HepG2 (cell line): ENCODE measurements around the gene COL9A3. TPM values are rescaled to one million over a fixed set of nuclear protein-coding genes. Genes with fewer than 3 reads are reported as not detected.

Experiments used
- AGO1 ChIP-seq: fragments of 200-400 bp; formaldehyde crosslinking; IDR thresholded peaks from 2 replicates; pipeline ENCODE4 v1.6.1; 2017; ENCODE audit warnings: mild to moderate bottlenecking, low read depth, low read length, moderate library complexity; ENCODE audit not compliant: poor library complexity, severe bottlenecking
- ARHGAP35 ChIP-seq: sonication (generic); formaldehyde crosslinking; IDR thresholded peaks from 2 replicates; pipeline ENCODE4 v1.9.0; 2022; ENCODE audit warnings: mild to moderate bottlenecking, inconsistent platforms, moderate library complexity, missing genetic modification reagents, borderline replicate concordance
- ARNT ChIP-seq: fragments of 450-650 bp; IDR thresholded peaks from 2 replicates; pipeline ENCODE4 v1.6.1; 2017
- CBX2 ChIP-seq, 2 experiments: fragments of 200-600 bp in 1 of 2; sonication (generic); formaldehyde crosslinking in 1 of 2; IDR thresholded peaks; 2 replicates each; pipeline versions ENCODE4 v1.7.0 to v1.8.1; 2018 to 2022; ENCODE audit warnings: low read depth in 2 of 2, low read length in 1 of 2, mild to moderate bottlenecking in 1 of 2, missing genetic modification reagents in 1 of 2
- IRF2 ChIP-seq: IDR thresholded peaks from 2 replicates; pipeline ENCODE4 v1.6.1; 2018; ENCODE audit warnings: missing genetic modification reagents, missing compliant biosample characterization
- MLX ChIP-seq: IDR thresholded peaks from 2 replicates; pipeline ENCODE4 v1.6.1; 2016
- MTF1 ChIP-seq: sonication (generic); formaldehyde crosslinking; IDR thresholded peaks from 2 replicates; pipeline ENCODE4 v1.5.0; 2020; ENCODE audit warnings: missing genetic modification reagents
- NONO ChIP-seq, 2 experiments: fragments of 450-650 bp in 1 of 2; sonication (generic) in 1 of 2; formaldehyde crosslinking in 1 of 2; IDR thresholded peaks in 1 of 2; conservative IDR thresholded peaks in 1 of 2; 2 replicates each; pipeline versions ENCODE4 v1.6.1 to v1.8.0; 2017 to 2022; ENCODE audit warnings: mild to moderate bottlenecking in 1 of 2, missing genetic modification reagents in 1 of 2, moderate library complexity in 1 of 2
- NR1H2 ChIP-seq: sonication (generic); formaldehyde crosslinking; IDR thresholded peaks from 2 replicates; pipeline ENCODE4 v1.8.1; 2022; ENCODE audit warnings: low read depth, missing genetic modification reagents, borderline replicate concordance
- RCOR2 ChIP-seq: IDR thresholded peaks from 2 replicates; pipeline ENCODE4 v1.6.1; 2016; ENCODE audit warnings: missing biosample characterization, missing genetic modification reagents
- RNF2 ChIP-seq: fragments of 450-650 bp; conservative IDR thresholded peaks from 2 replicates; pipeline ENCODE4 v1.6.1; 2016; ENCODE audit warnings: low read depth
- TBL1XR1 ChIP-seq: fragments of 150-350 bp; IDR thresholded peaks from 2 replicates; pipeline ENCODE4 v1.6.1; 2014; ENCODE audit warnings: borderline replicate concordance, low read length; ENCODE audit not compliant: partially characterized antibody
- ZBTB26 ChIP-seq: IDR thresholded peaks from 2 replicates; pipeline ENCODE4 v1.6.1; 2016; ENCODE audit warnings: missing compliant biosample characterization, missing genetic modification reagents, borderline replicate concordance
- ZBTB49 ChIP-seq: sonication (generic); formaldehyde crosslinking; IDR thresholded peaks from 2 replicates; pipeline ENCODE4 v1.4.0; 2020; ENCODE audit warnings: missing genetic modification reagents, borderline replicate concordance
- ZEB1 ChIP-seq: IDR thresholded peaks from 2 replicates; pipeline ENCODE4 v1.6.1; 2012; ENCODE audit warnings: mild to moderate bottlenecking, low read depth, inconsistent platforms; ENCODE audit not compliant: insufficient replicate concordance
- ZIK1 ChIP-seq: sonication (generic); formaldehyde crosslinking; IDR thresholded peaks from 2 replicates; pipeline ENCODE4 v1.5.0; 2020; ENCODE audit warnings: mild to moderate bottlenecking, low read depth, missing genetic modification reagents, borderline replicate concordance
- ZNF160 ChIP-seq: sonication (generic); formaldehyde crosslinking; IDR thresholded peaks from 2 replicates; pipeline ENCODE4 v1.8.0; 2022; ENCODE audit warnings: mild to moderate bottlenecking, inconsistent platforms, missing genetic modification reagents
- ZNF367 ChIP-seq: sonication (generic); formaldehyde crosslinking; IDR thresholded peaks from 2 replicates; pipeline ENCODE4 v1.4.0; 2020; ENCODE audit warnings: missing genetic modification reagents, borderline replicate concordance
- ZNF597 ChIP-seq: sonication (generic); formaldehyde crosslinking; IDR thresholded peaks from 2 replicates; pipeline ENCODE4 v1.5.0; 2020; ENCODE audit warnings: missing genetic modification reagents
- ZNF598 ChIP-seq: sonication (generic); formaldehyde crosslinking; IDR thresholded peaks from 2 replicates; pipeline ENCODE4 v1.5.1; 2020; ENCODE audit warnings: mild to moderate bottlenecking, missing genetic modification reagents, borderline replicate concordance
- ZNF790 ChIP-seq: sonication (generic); formaldehyde crosslinking; IDR thresholded peaks from 2 replicates; pipeline ENCODE4 v1.8.0; 2022; ENCODE audit warnings: missing genetic modification reagents, mild to moderate bottlenecking, borderline replicate concordance
- polyA plus RNA-seq, 8 experiments: library from polyadenylated mRNA; depleted of rRNA in 3 of 8; stranded (reverse) in 7 of 8; unstranded in 1 of 8; fragments of >200 nt; fragmentation: Illumina TruSeq in 4 of 8; extraction: Trizol in 4 of 8; gene quantifications; 2 replicates each; pipeline versions ENCODE4 v1.2.1 to v1.2.3, GENCODE V29; 2011 to 2016; ENCODE audit warnings: low read depth in 4 of 8, missing spikeins in 1 of 8, mixed read lengths in 1 of 8; ENCODE audit not compliant: insufficient read depth in 1 of 8
- total RNA-seq, 5 experiments: library from RNA; depleted of rRNA; stranded (reverse); fragments of >200 nt; fragmentation: Illumina TruSeq; extraction: Trizol; gene quantifications; 2 replicates each; pipeline ENCODE4 v1.2.3, GENCODE V29; 2016; ENCODE audit warnings: low read depth in 1 of 5

Gene COL9A3
- total and polyA plus RNA-seq, 2 of the 13 experiments (the other 11 are each of a cell fraction or from before 2014, with no cell fraction given): 155 to 204 TPM

DNA sequence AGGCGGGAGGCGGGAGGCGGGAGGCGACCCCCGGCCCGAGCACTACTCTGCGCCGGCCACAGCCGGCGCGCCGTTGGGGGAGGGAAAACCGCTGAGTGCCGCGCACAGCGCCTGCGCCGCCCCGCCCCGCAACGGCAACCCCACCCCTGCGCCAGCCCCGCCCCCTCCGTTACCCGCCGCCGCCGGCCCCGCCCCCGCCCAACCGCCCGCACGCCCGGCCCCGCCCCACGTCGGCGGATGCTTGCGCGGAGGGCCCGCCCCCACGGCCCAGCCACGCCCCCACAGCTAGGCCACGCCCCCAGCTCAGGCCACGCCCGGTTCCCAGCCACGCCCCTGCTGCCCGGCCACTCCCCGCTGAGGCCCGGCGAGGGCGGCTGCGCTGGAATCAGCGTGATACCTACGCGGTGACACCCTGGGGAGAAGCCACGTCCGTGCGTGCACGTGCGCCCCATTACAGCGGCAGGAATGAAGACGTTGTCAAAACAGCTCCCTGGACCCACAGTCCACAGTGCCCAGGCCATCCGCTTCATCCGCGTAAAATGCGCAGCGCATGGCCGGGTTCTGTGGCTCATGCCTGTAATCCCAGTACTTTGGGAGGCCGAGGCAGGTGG is 45.0 kb downstream of the COL9A3 start, which contains the start of gene TCFL5 (continued):
- TF ChIP-seq ZNF160 (CRISPR knock-in tag) (peak; percentile 94), TBL1XR1 (peak; percentile 25), ZBTB49 (CRISPR knock-in tag) (peak; percentile 97), ZNF598 (peak; percentile 100; the same call in 1 of the 2 replicates), AGO1 (no peak), RCOR2 (CRISPR knock-in tag) (peak; percentile 60; the same call in 1 of the 2 replicates), NR1H2 (CRISPR knock-in tag) (peak; percentile 52; the same call in 1 of the 2 replicates), ZNF367 (CRISPR knock-in tag) (peak; percentile 95), ARHGAP35 (peak; percentile 93), MTF1 (CRISPR knock-in tag) (no peak; the same call in 1 of the 2 replicates), RNF2 (peak; percentile 100), MLX (CRISPR knock-in tag) (peak; percentile 90), IRF2 (CRISPR knock-in tag) (peak; percentile 93), ZIK1 (CRISPR knock-in tag) (0 out of 2 replicates have a peak, but pooled peaks have one; percentile 71), ZBTB26 (CRISPR knock-in tag) (peak; percentile 91; the same call in 1 of the 2 replicates), ZNF597 (0 out of 2 replicates have a peak, but pooled peaks have one; percentile 68), ARNT (no peak), NONO (IDR thresholded peaks at IDR 0.05) (no peak), NONO (CRISPR knock-in tag; conservative IDR thresholded peaks at IDR 0.05) (peak; percentile 81), ZNF790 (CRISPR knock-in tag) (0 out of 2 replicates have a peak, but pooled peaks have one; percentile 22), ZEB1 (no peak), CBX2 (IDR thresholded peaks at IDR 0.05; ENCODE audit: low read depth, low read length) (no peak), CBX2 (CRISPR knock-in tag; IDR thresholded peaks at IDR 0.05; ENCODE audit: low read depth) (no peak; the same call in 1 of the 2 replicates)
